H9 (cell line): Measurements from ENCODE around the gene EBF4. TPM values are rescaled to one million over a fixed set of nuclear protein-coding genes. Genes with fewer than 3 reads are reported as not detected.

Experiments
- DNase-seq: peaks from one replicate; pipeline ENCODE4 v3.0.0-alpha.2; 2017
- H2AFZ ChIP-seq: one replicate; pipeline ENCODE4 v1.6.1; 2013; ENCODE audit warnings: mild to moderate bottlenecking, low read length, control low read depth, moderate library complexity
- H2AK5ac ChIP-seq: 2 replicates; pipeline ENCODE4 v1.6.1; 2013; ENCODE audit warnings: low read length, control low read depth, mixed read lengths; ENCODE audit not compliant: insufficient read length
- H2BK120ac ChIP-seq: one replicate; pipeline ENCODE4 v1.6.1; 2013; ENCODE audit warnings: low read depth, mild to moderate bottlenecking, low read length, control low read depth, inconsistent platforms; ENCODE audit not compliant: poor library complexity, severe bottlenecking
- H2BK12ac ChIP-seq: 2 replicates; pipeline ENCODE4 v1.6.1; 2013; ENCODE audit warnings: low read length, control low read depth, mixed read lengths, low read depth; ENCODE audit not compliant: insufficient read length
- H2BK15ac ChIP-seq: 2 replicates; pipeline ENCODE4 v1.6.1; 2013; ENCODE audit warnings: low read depth, low read length, control low read depth
- H2BK20ac ChIP-seq: one replicate; pipeline ENCODE4 v1.6.1; 2013; ENCODE audit warnings: low read depth, mild to moderate bottlenecking, low read length, control low read depth, inconsistent platforms; ENCODE audit not compliant: poor library complexity, severe bottlenecking
- H2BK5ac ChIP-seq: 2 replicates; pipeline ENCODE4 v1.6.1; 2013; ENCODE audit warnings: low read length, control low read depth, mixed read lengths; ENCODE audit not compliant: insufficient read length
- H3K14ac ChIP-seq: 2 replicates; pipeline ENCODE4 v1.6.1; 2013; ENCODE audit warnings: low read length, control low read depth; ENCODE audit not compliant: insufficient read depth
- H3K18ac ChIP-seq: 2 replicates; pipeline ENCODE4 v1.6.1; 2013; ENCODE audit warnings: low read depth, mild to moderate bottlenecking, mixed read lengths, low read length, control low read depth; ENCODE audit not compliant: insufficient read length
- H3K23ac ChIP-seq: 2 replicates; pipeline ENCODE4 v1.6.1; 2013; ENCODE audit warnings: low read length, control low read depth, mixed read lengths, low read depth; ENCODE audit not compliant: insufficient read length
- H3K23me2 ChIP-seq: 2 replicates; pipeline ENCODE4 v1.6.1; 2013; ENCODE audit warnings: low read depth, mild to moderate bottlenecking, mixed read lengths, low read length, control low read depth; ENCODE audit not compliant: insufficient read length, poor library complexity, severe bottlenecking
- H3K27ac ChIP-seq: 2 replicates; pipeline ENCODE4 v1.5.1; 2013; ENCODE audit warnings: low read length, control low read depth, mixed read lengths, low read depth; ENCODE audit not compliant: insufficient read length
- H3K27me3 ChIP-seq: 2 replicates; pipeline ENCODE4 v1.6.1; 2013; ENCODE audit warnings: low read length, control low read depth, inconsistent platforms; ENCODE audit not compliant: insufficient read depth
- H3K4ac ChIP-seq: 2 replicates; pipeline ENCODE4 v1.6.1; 2013; ENCODE audit warnings: low read depth, mild to moderate bottlenecking, control low read depth, inconsistent platforms, low read length, moderate library complexity
- H3K4me1 ChIP-seq: 2 replicates; pipeline ENCODE4 v1.6.1; 2013; ENCODE audit warnings: low read length, control low read depth, inconsistent platforms; ENCODE audit not compliant: insufficient read depth
- H3K4me2 ChIP-seq: 2 replicates; pipeline ENCODE4 v1.6.1; 2013; ENCODE audit warnings: low read length, control low read depth, mixed read lengths; ENCODE audit not compliant: insufficient read length, insufficient read depth
- H3K56ac ChIP-seq: 2 replicates; pipeline ENCODE4 v1.6.1; 2013; ENCODE audit warnings: low read depth, mild to moderate bottlenecking, mixed read lengths, low read length, control low read depth; ENCODE audit not compliant: insufficient read length
- H3K79me1 ChIP-seq: 2 replicates; pipeline ENCODE4 v1.6.1; 2013; ENCODE audit warnings: low read depth, mild to moderate bottlenecking, moderate library complexity, low read length, control low read depth, inconsistent platforms; ENCODE audit not compliant: insufficient read depth, poor library complexity, severe bottlenecking
- H3K79me2 ChIP-seq: 2 replicates; pipeline ENCODE4 v1.6.1; 2013; ENCODE audit warnings: low read length, control low read depth, inconsistent platforms; ENCODE audit not compliant: insufficient read depth
- H3K9ac ChIP-seq: 2 replicates; pipeline ENCODE4 v1.6.1; 2013; ENCODE audit warnings: low read length, control low read depth, mixed read lengths; ENCODE audit not compliant: insufficient read length; ENCODE audit errors: extremely low read depth
- H3K9me3 ChIP-seq: one replicate; pipeline ENCODE4 v1.6.1; 2013; ENCODE audit warnings: low read depth, low read length, inconsistent platforms; ENCODE audit not compliant: control insufficient read depth
- H3T11ph ChIP-seq: one replicate; pipeline ENCODE4 v1.6.1; 2013; ENCODE audit warnings: mild to moderate bottlenecking, low read length, control low read depth, inconsistent platforms
- H4K20me1 ChIP-seq: one replicate; pipeline ENCODE4 v1.6.1; 2013; ENCODE audit not compliant: control insufficient read depth, insufficient read length, insufficient read depth
- H4K5ac ChIP-seq: 2 replicates; pipeline ENCODE4 v1.6.1; 2013; ENCODE audit warnings: low read depth, mild to moderate bottlenecking, mixed read lengths, low read length, control low read depth; ENCODE audit not compliant: insufficient read length
- H4K8ac ChIP-seq: replicated peaks from 2 replicates; pipeline ENCODE4 v1.6.1; 2013; ENCODE audit warnings: low read length, control low read depth, mixed read lengths, low read depth; ENCODE audit not compliant: insufficient read length
- H4K91ac ChIP-seq: 2 replicates; pipeline ENCODE4 v1.6.1; 2013; ENCODE audit warnings: low read depth, mild to moderate bottlenecking, moderate library complexity, mixed read lengths, low read length, control low read depth; ENCODE audit not compliant: insufficient read length
- H3K27ac Mint-ChIP-seq, 3 experiments: 2 replicates in 2 of 3; 3 replicates in 1 of 3; pipeline ENCODE4 v1.8.0; 2020 to 2021; ENCODE audit warnings: mixed read lengths in 3 of 3, mild to moderate bottlenecking in 1 of 3, moderate library complexity in 1 of 3
- H3K27me3 Mint-ChIP-seq: 2 replicates; pipeline ENCODE4 v1.8.0; 2021; ENCODE audit warnings: low read depth, mild to moderate bottlenecking, moderate library complexity, mixed read lengths
- H3K36me3 Mint-ChIP-seq, 3 experiments: 2 replicates in 2 of 3; 3 replicates in 1 of 3; pipeline ENCODE4 v1.8.0; 2020 to 2021; ENCODE audit warnings: low read depth in 3 of 3, mixed read lengths in 3 of 3; ENCODE audit not compliant: insufficient read depth in 1 of 3
- H3K4me1 Mint-ChIP-seq, 2 experiments: 2 replicates each; pipeline ENCODE4 v1.8.0; 2020; ENCODE audit warnings: mixed read lengths in 2 of 2
- H3K4me3 Mint-ChIP-seq, 2 experiments: 2 replicates in 1 of 2; 3 replicates in 1 of 2; pipeline ENCODE4 v1.8.0; 2020 to 2021; ENCODE audit warnings: mild to moderate bottlenecking in 2 of 2, mixed read lengths in 2 of 2, moderate library complexity in 1 of 2
- H3K9me3 Mint-ChIP-seq, 2 experiments: 2 replicates in 1 of 2; 3 replicates in 1 of 2; pipeline ENCODE4 v1.8.0; 2020; ENCODE audit warnings: mild to moderate bottlenecking in 2 of 2, mixed read lengths in 2 of 2, moderate library complexity in 1 of 2
- WGBS: extraction: QIAGEN DNeasy Blood & Tissue Kit; methylation state at CpG from one replicate; pipeline ENCODE4 v1.1.7; 2013; ENCODE audit warnings: missing lambda C conversion rate, low lambda C conversion rate, mixed read lengths; ENCODE audit not compliant: insufficient read length; ENCODE audit errors: extremely low coverage; 5-methylcytosine and 5-hydroxymethylcytosine counted together
- total RNA-seq: library from RNA; stranded (reverse); gene quantifications from 2 replicates; pipeline ENCODE4 v1.2.1, GENCODE V29; 2021
- TF ChIP-seq, protein P1 (sequence below): fragments of 200-600 bp; sonication (generic); conservative IDR thresholded peaks from 3 replicates; pipeline ENCODE4 v1.8.0; 2021; ENCODE audit warnings: antibody characterized with exemption, mild to moderate bottlenecking

Gene EBF4
- total RNA-seq, 1 experiment from 2014 or later, result 3.9 TPM

DNA sequence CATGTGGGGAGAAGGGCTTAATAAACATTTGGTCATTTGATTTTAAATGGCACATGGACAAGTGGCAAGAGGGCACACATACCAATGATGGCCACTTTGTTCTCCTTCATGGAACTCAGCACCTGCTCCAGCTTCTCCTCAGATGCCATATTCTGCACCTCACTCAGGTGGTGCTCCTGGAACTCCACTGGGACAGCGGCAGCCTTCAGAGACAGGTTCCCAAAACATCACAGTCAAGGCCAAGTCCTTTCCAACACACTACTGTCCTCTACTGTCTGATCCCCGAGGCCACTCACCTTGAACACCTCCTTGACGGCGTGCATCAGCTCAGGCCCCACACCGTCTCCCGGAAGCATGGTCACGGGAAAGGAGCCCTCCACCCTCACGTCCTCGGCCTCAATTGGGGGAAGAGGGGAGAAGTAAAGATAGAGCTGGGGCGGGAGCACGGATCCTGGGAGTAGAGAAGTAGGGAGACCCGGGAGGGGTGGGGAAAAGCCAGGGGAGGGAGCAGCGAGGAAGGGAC lies 29.2 kb upstream of the EBF4 start:
- peaks cover 29% of the 10 kb centered on the region for H3K27me3 Mint-ChIP-seq
- no peak overlapping the region for H4K8ac ChIP-seq
- no peak overlapping the region for H2BK5ac ChIP-seq
- TF ChIP-seq, protein P1, sequence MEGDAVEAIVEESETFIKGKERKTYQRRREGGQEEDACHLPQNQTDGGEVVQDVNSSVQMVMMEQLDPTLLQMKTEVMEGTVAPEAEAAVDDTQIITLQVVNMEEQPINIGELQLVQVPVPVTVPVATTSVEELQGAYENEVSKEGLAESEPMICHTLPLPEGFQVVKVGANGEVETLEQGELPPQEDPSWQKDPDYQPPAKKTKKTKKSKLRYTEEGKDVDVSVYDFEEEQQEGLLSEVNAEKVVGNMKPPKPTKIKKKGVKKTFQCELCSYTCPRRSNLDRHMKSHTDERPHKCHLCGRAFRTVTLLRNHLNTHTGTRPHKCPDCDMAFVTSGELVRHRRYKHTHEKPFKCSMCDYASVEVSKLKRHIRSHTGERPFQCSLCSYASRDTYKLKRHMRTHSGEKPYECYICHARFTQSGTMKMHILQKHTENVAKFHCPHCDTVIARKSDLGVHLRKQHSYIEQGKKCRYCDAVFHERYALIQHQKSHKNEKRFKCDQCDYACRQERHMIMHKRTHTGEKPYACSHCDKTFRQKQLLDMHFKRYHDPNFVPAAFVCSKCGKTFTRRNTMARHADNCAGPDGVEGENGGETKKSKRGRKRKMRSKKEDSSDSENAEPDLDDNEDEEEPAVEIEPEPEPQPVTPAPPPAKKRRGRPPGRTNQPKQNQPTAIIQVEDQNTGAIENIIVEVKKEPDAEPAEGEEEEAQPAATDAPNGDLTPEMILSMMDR, result no peak
- peak overlapping the region; percentile 97 for H3K4me3 Mint-ChIP-seq
- no peaks in the 10 kb centered on the region for H3K79me1 ChIP-seq
- no peak overlapping the region for H3K23ac ChIP-seq
- peak overlapping the region; percentile 16 for H4K91ac ChIP-seq
- peaks cover 5% of the 10 kb centered on the region for H3K79me2 ChIP-seq
- no CpG with 5 or more reads among the region's 13 CpGs for whole genome bisulfite sequencing
- H2AK5ac ChIP-seq, result no peak overlapping the region
- no peak overlapping the region for H2BK20ac ChIP-seq
- no peak overlapping the region for H3K4ac ChIP-seq
- peaks cover 4 to 13% of the 10 kb centered on the region in 2 experiments for H3K4me1 Mint-ChIP-seq
- peak overlapping the region; percentile 75 for H3K9ac ChIP-seq
- H3K36me3 Mint-ChIP-seq, result peaks cover 25 to 49% (median 39%) of the 10 kb centered on the region in 3 experiments
- H3K14ac ChIP-seq, result no peak overlapping the region
- no peaks in the 10 kb centered on the region for H3K27me3 ChIP-seq
- peaks cover 10% of the 10 kb centered on the region for H3K23me2 ChIP-seq
- no peaks in the 10 kb centered on the region for H4K20me1 ChIP-seq
- peak overlapping the region; percentile 93 for H3K4me2 ChIP-seq
- H3K9me3 ChIP-seq, result no peaks in the 10 kb centered on the region
- H2BK12ac ChIP-seq, result no peak overlapping the region
- H3T11ph ChIP-seq, result no peak overlapping the region
- peak overlapping the region; percentile 88 to 99 (median 91); a peak in 6 of 7 replicates for H3K27ac Mint-ChIP-seq
- H4K5ac ChIP-seq, result peak overlapping the region; percentile 1
- H2BK120ac ChIP-seq, result no peak overlapping the region
- H3K27ac ChIP-seq, result no peak overlapping the region
- no peaks in the 10 kb centered on the region; a peak in 1 of 5 replicates for H3K9me3 Mint-ChIP-seq
- H2BK15ac ChIP-seq, result no peak overlapping the region
- no peak for DNase-seq
- no peak overlapping the region for H3K56ac ChIP-seq
- H3K4me1 ChIP-seq, result 0 out of 2 replicates have a peak, but pooled peaks cover 3% of the 10 kb centered on the region
- no peak overlapping the region for H2AFZ ChIP-seq
- H3K18ac ChIP-seq, result no peak overlapping the region
